HCT116 (cell line): ENCODE data around the gene SEC14L3. TPM values are rescaled to one million over a fixed set of nuclear protein-coding genes. Genes with fewer than 3 reads are reported as not detected.

Experiments
- ATAC-seq: fragments of 200-7000 bp; cut with Tn5 transposase; 2 replicates; pipeline ENCODE4 v1.9.1; 2020; ENCODE audit warnings: mild to moderate bottlenecking, moderate library complexity
- BruUV-seq: library from RNA; stranded (reverse); fragments of 400-500 nt; replicated peaks from 2 replicates; lab custom pipeline; 2021; lab: Mats Ljungman, UMichigan
- CTCF ChIA-PET: fragments of 300-600 bp; sonication (Branson Sonifier 250); formaldehyde crosslinking; loops from one replicate; lab custom pipeline; 2021; ENCODE audit warnings: antibody characterized with exemption; lab: Charles Lee
- POLR2A ChIA-PET: fragments of 300-600, 350-600 bp; sonication (Branson Sonifier 250); formaldehyde crosslinking; loops from one replicate; lab custom pipeline; 2021; ENCODE audit warnings: antibody characterized with exemption; lab: Charles Lee
- RAD21 ChIA-PET, 2 experiments: fragments of 300-600 bp; sonication (Branson Sonifier 250); formaldehyde crosslinking; loops; one replicate each; lab custom pipeline; 2023; ENCODE audit warnings: low total read pairs in 2 of 2; ENCODE audit not compliant: uncharacterized antibody in 2 of 2, unreplicated experiment in 2 of 2, low non-redundant PET in 1 of 2; lab: Charles Lee
- DNase-seq: peaks from one replicate; pipeline ENCODE4 v3.0.0-alpha.2; 2010; ENCODE audit warnings: low read depth, low spot score
- H2AFZ ChIP-seq: fragments of 200-600 bp; shearing (Covaris generic), sonication (generic); 2 replicates; pipeline ENCODE4 v1.6.1; 2017; ENCODE audit warnings: low read depth, mixed run types, mixed read lengths, antibody characterized with exemption, low read length; ENCODE audit not compliant: poor library complexity, severe bottlenecking
- H3K27ac ChIP-seq: 2 replicates; pipeline ENCODE4 v1.5.1; 2012; ENCODE audit warnings: low read depth, low read length
- H3K27me3 ChIP-seq: fragments of 200-600 bp; sonication (generic); 2 replicates; pipeline ENCODE4 v1.6.1; 2016; ENCODE audit warnings: mixed run types, low read length, mixed read lengths; ENCODE audit not compliant: insufficient read depth
- H3K36me3 ChIP-seq, 2 experiments: fragments of 200-500 bp in 1 of 2; fragments of 200-600 bp in 1 of 2; sonication (Bioruptor generic) in 1 of 2; sonication (generic) in 1 of 2; 2 replicates each; pipeline versions ENCODE4 v1.5.1 to v1.6.1; 2014 to 2016; ENCODE audit warnings: low read length in 2 of 2, inconsistent platforms in 1 of 2, mixed read lengths in 1 of 2, mixed run types in 1 of 2; ENCODE audit not compliant: insufficient read depth in 2 of 2, control insufficient read depth in 1 of 2
- H3K4me1 ChIP-seq, 2 experiments: fragments of 200-600 bp in 1 of 2; sonication (generic) in 1 of 2; 2 replicates each; pipeline versions ENCODE4 v1.5.1 to v1.6.1; 2012 to 2017; ENCODE audit warnings: low read length in 2 of 2, inconsistent platforms in 1 of 2, mild to moderate bottlenecking in 1 of 2, mixed read lengths in 1 of 2, mixed run types in 1 of 2, moderate library complexity in 1 of 2; ENCODE audit not compliant: insufficient read depth in 2 of 2, control insufficient read depth in 1 of 2
- H3K4me2 ChIP-seq: fragments of 200-600 bp; sonication (generic); 2 replicates; pipeline ENCODE4 v1.6.1; 2017; ENCODE audit warnings: mixed run types, low read length, mixed read lengths
- H3K4me3 ChIP-seq, 2 experiments: fragments of 200-600 bp in 1 of 2; sonication (generic) in 1 of 2; replicated peaks in 1 of 2; 2 replicates each; pipeline ENCODE4 v1.5.1; 2011 to 2016; ENCODE audit warnings: low read length in 2 of 2, control low read depth in 1 of 2, low read depth in 1 of 2, mild to moderate bottlenecking in 1 of 2, mixed read lengths in 1 of 2, mixed run types in 1 of 2
- H3K79me2 ChIP-seq: fragments of 200-600 bp; sonication (generic); 2 replicates; pipeline ENCODE4 v1.6.1; 2017; ENCODE audit warnings: mild to moderate bottlenecking, mixed run types, low read length, moderate library complexity, mixed read lengths; ENCODE audit not compliant: insufficient read depth
- H3K9ac ChIP-seq: fragments of 200-600 bp; sonication (generic); 2 replicates; pipeline ENCODE4 v1.6.1; 2016; ENCODE audit warnings: low read length, mixed read lengths
- H3K9me2 ChIP-seq: fragments of 200-600 bp; sonication (generic), shearing (Covaris generic); 2 replicates; pipeline ENCODE4 v1.6.1; 2017; ENCODE audit warnings: mixed run types, mild to moderate bottlenecking, moderate library complexity; ENCODE audit not compliant: insufficient read depth
- H3K9me3 ChIP-seq, 2 experiments: fragments of 200-500 bp in 1 of 2; fragments of 200-600 bp in 1 of 2; sonication (Bioruptor generic) in 1 of 2; sonication (generic) in 1 of 2; 2 replicates each; pipeline ENCODE4 v1.6.1; 2014 to 2017; ENCODE audit warnings: low read length in 2 of 2, mixed read lengths in 2 of 2, inconsistent platforms in 1 of 2, low read depth in 1 of 2, mild to moderate bottlenecking in 1 of 2, mixed run types in 1 of 2, moderate library complexity in 1 of 2; ENCODE audit not compliant: control insufficient read depth in 1 of 2, insufficient read depth in 1 of 2
- H4K20me1 ChIP-seq: fragments of 200-600 bp; sonication (generic), shearing (Covaris generic); 2 replicates; pipeline ENCODE4 v1.6.1; 2017; ENCODE audit warnings: mixed run types, mild to moderate bottlenecking, moderate library complexity; ENCODE audit not compliant: insufficient read depth
- CEBPB ChIP-seq: IDR thresholded peaks from 2 replicates; pipeline ENCODE4 v1.6.1; 2012; ENCODE audit warnings: low read depth
- EZH2phosphoT487 ChIP-seq: fragments of 200-600 bp; IDR thresholded peaks from 2 replicates; pipeline ENCODE4 v1.6.1; 2018; ENCODE audit warnings: antibody characterized with exemption, borderline replicate concordance
- JUND ChIP-seq: IDR thresholded peaks from 2 replicates; pipeline ENCODE4 v1.6.1; 2012
- REST ChIP-seq: IDR thresholded peaks from 2 replicates; pipeline ENCODE4 v1.6.1; 2012; ENCODE audit warnings: low read depth
- SP1 ChIP-seq: IDR thresholded peaks from 2 replicates; pipeline ENCODE4 v1.6.1; 2012; ENCODE audit warnings: low read depth
- SRF ChIP-seq: IDR thresholded peaks from 2 replicates; pipeline ENCODE4 v1.6.1; 2012; ENCODE audit warnings: low read depth
- ZFX ChIP-seq: fragments of 450-650 bp; IDR thresholded peaks from 2 replicates; pipeline ENCODE4 v1.6.1; 2017
- ZNF274 ChIP-seq: fragments of 200-500 bp; sonication (Bioruptor generic); IDR thresholded peaks from 2 replicates; pipeline ENCODE4 v1.6.1; 2014; ENCODE audit warnings: mild to moderate bottlenecking, low read depth, low read length, inconsistent platforms
- intact Hi-C: fragments of 100-400 bp; cut with micrococcal nuclease; formaldehyde crosslinking; loops from 2 replicates; pipeline ENCODE4 v1.10.0; 2022
- total RNA-seq: library from RNA; stranded (reverse); gene quantifications from one replicate; pipeline ENCODE4 v1.2.1, GENCODE V29; 2021; ENCODE audit not compliant: unreplicated experiment

SEC14L3 gene
- total RNA-seq, 1 experiment from 2014 or later, result not detected

- Histone ChIP-seq H3K9ac (no peak overlapping the region), H4K20me1 (no peaks in the 10 kb centered on the region), H2AFZ (no peak overlapping the region), H3K4me2 (no peak overlapping the region), H3K9me2 (no peaks in the 10 kb centered on the region), H3K27ac (no peak overlapping the region), H3K4me3 (no peak overlapping the region), H3K9me3 (no peaks in the 10 kb centered on the region), H3K27me3 (no peaks in the 10 kb centered on the region), H3K79me2 (no peaks in the 10 kb centered on the region), H3K4me1 (no peaks in the 10 kb centered on the region), H3K36me3 (no peaks in the 10 kb centered on the region)
- ATAC-seq (no peak), DNase-seq (no peak)
- TF ChIP-seq CEBPB, result no peak
- TF ChIP-seq JUND, result no peak
- no peak for TF ChIP-seq REST
- TF ChIP-seq SP1, result no peak
- TF ChIP-seq ZFX, result no peak
- no peak for TF ChIP-seq SRF
- TF ChIP-seq ZNF274, result no peak
- no peak for TF ChIP-seq EZH2phosphoT487
- CTCF ChIA-PET, result no interaction called here
- RAD21 ChIA-PET, result interaction anchor here in 1 of 2 experiments (0.7 kb wide), 1 partner anchor 106 kb away, joined by 3 read pairs; no protein-coding TSS in a partner anchor
- intact Hi-C loops, result no loop called here
- BruUV-seq, result no TSS peak
- POLR2A ChIA-PET, result no interaction called here
Measured at GRCh38 chr22:30519842-30520425, 48.1 kb upstream of the SEC14L3 start.
